ENCODE data around the gene IFITM1.

DNA sequence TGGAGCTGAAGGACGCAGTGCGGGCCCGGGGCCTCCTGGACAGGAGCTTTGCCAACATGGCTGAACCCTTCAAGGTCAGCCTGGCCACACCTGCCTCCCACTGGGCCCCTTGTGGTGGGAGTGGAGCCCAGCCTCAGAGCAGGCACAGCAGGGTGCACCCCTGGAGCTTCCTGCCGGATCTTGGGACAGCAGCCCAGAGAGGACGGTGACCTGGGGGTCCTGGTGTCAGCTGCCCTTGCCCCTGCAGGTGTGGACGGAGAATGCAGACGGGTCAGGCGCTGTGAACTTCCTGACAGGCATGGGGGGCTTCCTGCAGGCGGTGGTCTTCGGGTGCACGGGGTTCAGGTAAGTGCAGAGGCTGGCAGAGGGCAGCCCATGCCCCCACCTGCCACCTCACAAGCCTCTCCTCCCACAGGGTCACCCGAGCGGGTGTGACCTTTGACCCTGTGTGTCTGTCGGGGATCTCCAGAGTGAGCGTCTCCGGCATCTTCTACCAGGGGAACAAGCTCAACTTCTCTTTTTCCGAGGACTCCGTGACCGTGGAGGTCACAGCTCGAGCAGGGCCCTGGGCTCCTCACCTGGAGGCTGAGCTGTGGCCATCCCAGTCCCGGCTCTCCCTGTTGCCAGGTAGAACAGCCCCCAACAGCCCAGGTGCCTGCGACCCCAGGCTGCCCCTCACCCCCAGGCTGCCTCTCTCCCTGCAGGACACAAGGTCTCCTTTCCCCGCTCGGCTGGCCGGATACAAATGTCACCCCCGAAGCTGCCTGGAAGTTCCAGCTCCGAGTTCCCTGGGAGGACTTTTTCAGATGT is 19.8 kb upstream of the IFITM1 start:
- TF ChIP-seq, protein P1, sequence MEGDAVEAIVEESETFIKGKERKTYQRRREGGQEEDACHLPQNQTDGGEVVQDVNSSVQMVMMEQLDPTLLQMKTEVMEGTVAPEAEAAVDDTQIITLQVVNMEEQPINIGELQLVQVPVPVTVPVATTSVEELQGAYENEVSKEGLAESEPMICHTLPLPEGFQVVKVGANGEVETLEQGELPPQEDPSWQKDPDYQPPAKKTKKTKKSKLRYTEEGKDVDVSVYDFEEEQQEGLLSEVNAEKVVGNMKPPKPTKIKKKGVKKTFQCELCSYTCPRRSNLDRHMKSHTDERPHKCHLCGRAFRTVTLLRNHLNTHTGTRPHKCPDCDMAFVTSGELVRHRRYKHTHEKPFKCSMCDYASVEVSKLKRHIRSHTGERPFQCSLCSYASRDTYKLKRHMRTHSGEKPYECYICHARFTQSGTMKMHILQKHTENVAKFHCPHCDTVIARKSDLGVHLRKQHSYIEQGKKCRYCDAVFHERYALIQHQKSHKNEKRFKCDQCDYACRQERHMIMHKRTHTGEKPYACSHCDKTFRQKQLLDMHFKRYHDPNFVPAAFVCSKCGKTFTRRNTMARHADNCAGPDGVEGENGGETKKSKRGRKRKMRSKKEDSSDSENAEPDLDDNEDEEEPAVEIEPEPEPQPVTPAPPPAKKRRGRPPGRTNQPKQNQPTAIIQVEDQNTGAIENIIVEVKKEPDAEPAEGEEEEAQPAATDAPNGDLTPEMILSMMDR (IDR thresholded peaks at IDR 0.05): no peak
- no peak for TF ChIP-seq POLR2AphosphoS5 (IDR thresholded peaks at IDR 0.05)

Data from stomach (tissue), 4 donors.